Measurements from ENCODE around the gene DQX1.

- TF ChIP-seq, protein P1, sequence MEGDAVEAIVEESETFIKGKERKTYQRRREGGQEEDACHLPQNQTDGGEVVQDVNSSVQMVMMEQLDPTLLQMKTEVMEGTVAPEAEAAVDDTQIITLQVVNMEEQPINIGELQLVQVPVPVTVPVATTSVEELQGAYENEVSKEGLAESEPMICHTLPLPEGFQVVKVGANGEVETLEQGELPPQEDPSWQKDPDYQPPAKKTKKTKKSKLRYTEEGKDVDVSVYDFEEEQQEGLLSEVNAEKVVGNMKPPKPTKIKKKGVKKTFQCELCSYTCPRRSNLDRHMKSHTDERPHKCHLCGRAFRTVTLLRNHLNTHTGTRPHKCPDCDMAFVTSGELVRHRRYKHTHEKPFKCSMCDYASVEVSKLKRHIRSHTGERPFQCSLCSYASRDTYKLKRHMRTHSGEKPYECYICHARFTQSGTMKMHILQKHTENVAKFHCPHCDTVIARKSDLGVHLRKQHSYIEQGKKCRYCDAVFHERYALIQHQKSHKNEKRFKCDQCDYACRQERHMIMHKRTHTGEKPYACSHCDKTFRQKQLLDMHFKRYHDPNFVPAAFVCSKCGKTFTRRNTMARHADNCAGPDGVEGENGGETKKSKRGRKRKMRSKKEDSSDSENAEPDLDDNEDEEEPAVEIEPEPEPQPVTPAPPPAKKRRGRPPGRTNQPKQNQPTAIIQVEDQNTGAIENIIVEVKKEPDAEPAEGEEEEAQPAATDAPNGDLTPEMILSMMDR (IDR thresholded peaks at IDR 0.05; ENCODE audit: low read depth, low read length): no peak
- TF ChIP-seq MAX (IDR thresholded peaks at IDR 0.05; ENCODE audit: low read depth, low read length) (no peak), POLR2A (IDR thresholded peaks at IDR 0.05; ENCODE audit: extremely low read depth, insufficient read length) (no peak)
Observed at GRCh38 chr2:74481961-74482800, 43.9 kb downstream of the DQX1 start.

All from NB4 (cell line).